T-helper 2 cell treated with Interferon-gamma antibody and Interleukin-4, amounts not matched to agents 100 ng/mL and 5 ng/mL, for 36 hours (primary cell): ENCODE measurements around the gene USP16. TPM values are rescaled to one million over a fixed set of nuclear protein-coding genes. Genes with fewer than 3 reads are reported as not detected.
"Not testable (repeated sequence)": the region's sequence is repeated elsewhere in the genome, so short reads cannot be mapped to it uniquely, and the experiment has no call there.

Experiments
- intact Hi-C: fragments of 100-400 bp; cut with micrococcal nuclease; formaldehyde crosslinking; loops from one replicate; pipeline ENCODE4 v1.15.1; 2023
- total RNA-seq: library from RNA; stranded (reverse); gene quantifications from 2 replicates; pipeline ENCODE4 v1.2.3, GENCODE V29; 2022

USP16 gene
- total RNA-seq, 1 donor from 2014 or later = 38.9 TPM

DNA sequence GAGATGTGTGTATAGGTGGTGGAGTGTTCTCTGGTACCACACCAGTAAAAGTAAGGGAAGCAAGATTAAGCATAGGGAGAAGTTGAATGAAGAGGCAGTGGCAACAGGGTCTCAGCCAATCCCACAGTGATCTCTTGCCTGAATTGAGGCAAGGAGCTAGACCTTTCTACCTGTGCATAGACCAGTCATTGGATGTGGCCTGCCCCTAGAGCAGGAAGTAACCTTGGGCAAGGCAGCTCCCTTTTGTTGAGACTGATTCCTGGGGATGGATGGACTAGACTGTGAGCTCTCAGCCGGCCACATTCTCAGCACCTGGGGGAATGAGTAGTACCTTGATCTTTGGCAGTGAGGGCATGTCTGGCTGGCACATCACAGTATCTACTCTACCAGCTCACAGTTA, 6.4 kb downstream of the USP16 start:
- intact Hi-C loops = no loop called here

DNA sequence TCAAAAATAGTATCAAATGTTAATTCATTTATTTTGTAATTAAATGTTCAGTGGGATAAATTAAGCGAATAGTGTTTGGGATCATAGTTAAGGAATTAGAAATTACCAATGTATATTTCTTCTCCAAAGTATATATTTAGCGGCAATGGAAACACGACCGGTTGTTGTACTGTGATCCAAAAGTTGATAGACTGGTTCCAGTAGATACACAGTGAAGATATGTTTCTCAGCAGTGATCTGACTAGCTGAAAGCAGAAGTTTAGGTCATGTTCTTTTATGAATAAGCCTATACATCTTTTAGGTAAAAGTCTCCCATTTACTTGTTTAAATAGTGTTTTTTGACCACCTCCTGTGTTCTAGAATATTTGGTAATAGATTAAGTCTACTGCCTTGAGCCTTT, 8.8 kb downstream of the USP16 start:
- intact Hi-C loops = no loop called here

DNA sequence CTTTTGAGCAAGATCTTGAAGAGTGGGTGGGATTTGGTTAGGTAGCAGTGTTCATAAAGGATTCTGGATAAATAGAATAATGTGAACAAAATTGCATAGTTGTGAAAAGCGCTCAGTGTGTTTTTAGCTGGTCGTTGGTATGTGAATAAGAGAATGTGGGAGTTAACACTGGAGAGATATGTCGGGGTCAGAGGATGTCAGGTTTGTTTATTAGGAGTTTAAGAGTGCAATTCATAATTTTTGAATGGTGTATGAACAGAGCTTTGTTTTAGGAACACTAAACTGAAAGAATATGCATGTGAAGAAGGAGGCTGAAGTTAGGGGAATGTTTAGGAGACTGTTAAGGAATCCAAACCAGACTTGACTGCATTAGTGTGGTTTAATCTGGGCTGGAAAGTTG, 9.4 kb downstream of the USP16 start:
- intact Hi-C loops = no loop called here

DNA sequence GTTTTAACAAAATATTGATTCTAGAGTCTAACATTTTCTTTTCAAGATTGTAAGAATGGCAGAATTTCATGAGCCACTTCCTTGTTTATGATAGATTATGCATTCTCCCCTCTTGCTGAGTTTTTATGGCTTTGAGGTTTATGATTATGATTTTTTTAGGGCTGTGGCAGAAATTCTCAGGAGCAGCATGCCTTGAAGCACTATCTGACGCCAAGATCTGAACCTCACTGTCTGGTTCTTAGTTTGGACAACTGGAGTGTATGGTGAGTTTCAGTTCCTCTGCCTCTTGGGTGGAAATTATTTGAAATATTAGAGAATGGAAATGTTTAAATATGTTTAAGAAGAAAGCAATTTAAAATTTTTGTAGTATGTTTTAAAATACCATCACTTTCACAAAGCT, 10.2 kb downstream of the USP16 start:
- intact Hi-C loops = no loop called here

GRCh38 chr21:29052224-29052623, 27.8 kb downstream of the USP16 start:
- intact Hi-C loops = no loop called here

DNA sequence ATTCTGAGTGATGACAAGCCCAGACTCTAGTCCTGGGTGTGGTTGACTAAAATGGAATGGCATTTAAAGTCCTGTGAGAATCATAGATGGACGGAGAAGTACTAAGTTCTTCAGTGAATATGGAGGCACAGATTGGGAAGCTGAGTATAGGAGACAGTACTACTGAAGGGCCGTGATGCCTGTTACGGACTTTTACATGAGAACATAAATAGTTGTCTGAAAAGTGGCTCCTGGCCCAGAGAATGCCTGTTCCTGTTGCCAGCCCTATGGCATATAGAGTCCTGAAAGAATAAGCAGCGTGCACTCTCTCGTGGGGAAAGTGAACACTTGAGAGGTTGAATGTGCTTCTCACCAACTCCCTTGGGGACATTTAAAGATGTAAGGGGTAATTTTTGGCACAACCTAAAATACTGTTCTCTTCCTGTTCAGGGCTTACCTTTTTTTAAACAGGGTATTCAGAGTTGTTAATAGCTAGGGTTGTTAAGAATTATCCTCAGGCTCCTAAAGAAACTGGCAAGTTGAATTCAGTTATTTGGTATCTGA, 28.6 kb downstream of the USP16 start:
- intact Hi-C loops = no loop called here

DNA sequence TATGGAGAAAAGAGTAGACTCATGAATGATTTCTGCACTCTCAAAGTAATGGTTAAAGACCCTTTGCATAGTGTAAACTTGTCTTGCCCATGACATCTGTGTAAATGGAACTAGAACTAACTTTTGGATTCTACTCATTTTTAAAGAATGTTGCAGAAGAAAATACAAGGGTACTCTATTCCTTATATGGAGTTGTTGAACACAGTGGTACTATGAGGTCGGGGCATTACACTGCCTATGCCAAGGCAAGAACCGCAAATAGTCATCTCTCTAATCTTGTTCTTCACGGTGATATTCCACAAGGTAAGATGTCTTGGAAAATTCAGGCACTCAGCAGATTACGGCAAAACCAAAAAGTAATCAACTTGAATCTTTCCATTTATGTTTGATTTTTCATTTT, 29.2 kb downstream of the USP16 start:
- intact Hi-C loops = no loop called here

- intact Hi-C loops = no loop called here
Measured at GRCh38 chr21:29055080-29055479, 30.6 kb downstream of the USP16 start.

DNA sequence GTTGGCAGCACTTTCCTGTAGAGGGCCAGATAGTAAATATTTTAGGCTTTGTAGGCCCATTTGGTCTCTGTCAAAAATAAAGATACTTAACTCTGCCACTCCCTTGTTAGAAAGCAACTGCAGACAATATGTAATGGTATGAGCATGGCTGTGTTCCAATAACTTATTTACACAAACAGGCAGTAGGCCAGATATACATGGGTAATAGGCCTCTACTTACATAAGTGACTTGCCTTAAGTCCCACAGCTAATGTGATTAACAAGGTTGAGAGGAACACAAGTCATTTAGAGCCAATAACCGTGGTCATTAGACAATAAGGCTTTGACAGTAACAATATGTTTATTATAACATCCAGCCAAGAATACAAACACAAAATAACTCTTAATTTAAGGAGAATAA, 31.5 kb downstream of the USP16 start:
- intact Hi-C loops = no loop called here

DNA sequence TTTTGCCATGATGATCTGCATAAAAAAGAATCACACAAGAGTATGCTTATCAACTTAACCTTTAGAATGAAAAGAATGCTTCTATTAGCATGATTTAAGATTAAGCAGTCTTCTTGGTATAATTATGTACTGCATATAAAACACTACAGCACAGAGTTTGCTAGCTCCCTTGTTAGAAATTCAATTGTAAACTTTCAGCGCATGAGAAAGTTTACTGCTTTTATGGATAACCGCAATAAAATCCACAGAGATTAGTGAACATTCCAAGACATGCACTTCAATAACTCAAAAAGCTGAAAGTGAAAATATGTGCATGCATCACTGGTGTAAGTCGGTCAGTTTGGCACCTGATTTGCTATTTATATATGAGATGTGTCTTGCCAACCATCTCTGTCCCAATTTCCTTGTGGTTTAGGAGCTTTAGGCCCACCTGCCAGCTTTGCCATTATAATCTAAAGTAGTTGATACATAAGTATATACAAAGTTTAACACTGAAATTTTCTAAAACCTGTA, 32.1 kb downstream of the USP16 start:
- intact Hi-C loops = no loop called here

DNA sequence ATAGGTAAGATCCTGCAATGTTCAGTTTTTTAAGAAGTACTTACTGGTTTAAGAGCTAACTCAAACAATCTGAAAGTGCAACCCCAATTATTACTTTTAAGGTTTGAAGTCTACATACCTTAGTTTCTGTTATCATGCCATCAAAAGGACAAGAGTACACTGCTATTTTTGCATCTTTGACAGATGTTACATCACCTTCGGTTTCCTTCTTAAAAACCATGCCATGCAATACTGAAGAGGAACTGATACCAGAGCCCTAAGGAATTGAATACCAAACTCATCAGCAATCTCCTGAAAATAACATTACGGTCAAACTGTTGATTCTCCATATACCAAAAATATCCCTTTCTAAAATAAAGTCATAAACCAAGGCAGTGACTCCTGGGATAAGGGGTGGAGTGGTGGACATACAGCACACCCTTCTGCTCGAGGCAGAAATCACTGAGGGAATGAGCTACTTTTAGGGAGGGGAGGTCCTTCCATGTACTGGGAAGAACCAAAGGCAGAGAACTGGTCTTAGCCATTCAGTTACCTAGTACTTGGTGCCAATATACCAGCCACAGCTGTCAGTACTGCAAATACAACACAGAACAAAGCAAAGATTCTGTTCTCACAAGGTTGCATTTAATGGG, 40.5 kb downstream of the USP16 start:
- intact Hi-C loops = no loop called here

- intact Hi-C loops = loop anchor here (1.0 to 5.0 kb wide), 8 partner anchors 49 to 275 kb away; partner anchors contain the start of genes BACH1, LTN1 and USP16
Measured at GRCh38 chr21:29072873-29073221, 48.4 kb downstream of the USP16 start.

DNA sequence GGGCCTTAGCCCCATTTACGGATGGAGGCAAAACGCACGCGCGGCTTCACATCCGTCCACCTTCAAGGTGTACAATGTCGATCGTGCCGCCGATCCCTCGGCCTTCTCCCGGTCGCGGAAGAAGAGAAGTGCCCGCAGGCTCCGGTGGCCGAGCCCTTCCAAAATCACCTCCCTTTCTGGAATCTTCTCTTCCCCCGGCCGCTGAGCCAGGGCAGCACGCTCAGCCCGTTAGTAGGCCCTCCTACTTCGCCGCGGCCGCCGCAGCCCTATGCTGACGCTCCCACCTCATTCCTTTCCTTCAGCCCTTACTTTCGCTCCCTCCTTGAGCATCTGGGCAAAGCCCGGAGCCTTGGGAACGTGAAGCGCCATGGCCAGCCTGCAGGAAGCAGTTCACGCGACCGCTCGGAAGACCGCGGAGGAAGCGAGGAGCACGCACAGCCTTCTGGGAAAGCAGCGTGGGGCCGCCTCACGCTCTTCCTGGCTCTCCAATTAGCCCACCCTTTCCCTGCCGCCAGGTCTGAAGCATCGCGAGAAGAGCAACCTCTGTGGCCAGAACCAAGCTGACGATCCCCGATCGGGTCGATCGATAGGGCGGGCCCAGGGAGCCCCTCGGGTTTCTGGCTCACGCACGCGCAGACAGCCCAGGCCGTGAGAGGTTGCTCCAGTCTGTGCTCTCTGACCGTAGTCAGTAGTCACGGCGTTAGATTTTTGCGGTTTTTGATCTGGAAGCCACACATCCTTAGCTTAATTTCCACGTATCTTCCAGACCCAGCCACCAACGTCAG, 48.9 kb downstream of the USP16 start, which contains the start of gene CCT8:
TSS of gene CCT8 (minus strand) at position 427 of the 785 bp plus-strand sequence. CDS start at position 369, 58 bp downstream.
- intact Hi-C loops = loop anchor here (1.0 to 5.0 kb wide), 8 partner anchors 49 to 275 kb away; partner anchors contain the start of genes BACH1, LTN1 and USP16

DNA sequence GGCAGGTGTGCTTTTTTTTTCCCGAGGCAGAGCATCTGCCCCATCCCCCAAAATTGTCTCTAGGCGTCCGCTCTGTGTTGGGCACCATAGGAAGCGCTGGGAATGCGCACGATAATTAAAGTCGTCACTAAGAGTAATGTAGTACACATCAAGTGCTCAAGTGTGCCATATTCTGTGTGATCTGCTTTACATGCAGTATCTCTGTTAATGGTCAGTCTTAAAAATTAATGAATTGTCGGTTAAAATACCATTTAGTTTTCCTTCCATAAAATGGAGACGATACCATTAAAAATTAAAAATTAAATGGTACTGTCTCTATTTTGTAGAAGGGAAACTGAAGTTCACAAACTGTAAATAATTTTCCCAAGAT, 49.5 kb downstream of the USP16 start:
- intact Hi-C loops = loop anchor here (5.0 kb wide), 1 partner anchor 242 kb away; no protein-coding TSS in a partner anchor

- intact Hi-C loops = loop anchor here (5.0 kb wide), 1 partner anchor 242 kb away; no protein-coding TSS in a partner anchor
Measured at GRCh38 chr21:29074783-29075182, 50.3 kb downstream of the USP16 start.

GRCh38 chr21:29075706-29076466, 51.4 kb downstream of the USP16 start:
- intact Hi-C loops = no loop called here

DNA sequence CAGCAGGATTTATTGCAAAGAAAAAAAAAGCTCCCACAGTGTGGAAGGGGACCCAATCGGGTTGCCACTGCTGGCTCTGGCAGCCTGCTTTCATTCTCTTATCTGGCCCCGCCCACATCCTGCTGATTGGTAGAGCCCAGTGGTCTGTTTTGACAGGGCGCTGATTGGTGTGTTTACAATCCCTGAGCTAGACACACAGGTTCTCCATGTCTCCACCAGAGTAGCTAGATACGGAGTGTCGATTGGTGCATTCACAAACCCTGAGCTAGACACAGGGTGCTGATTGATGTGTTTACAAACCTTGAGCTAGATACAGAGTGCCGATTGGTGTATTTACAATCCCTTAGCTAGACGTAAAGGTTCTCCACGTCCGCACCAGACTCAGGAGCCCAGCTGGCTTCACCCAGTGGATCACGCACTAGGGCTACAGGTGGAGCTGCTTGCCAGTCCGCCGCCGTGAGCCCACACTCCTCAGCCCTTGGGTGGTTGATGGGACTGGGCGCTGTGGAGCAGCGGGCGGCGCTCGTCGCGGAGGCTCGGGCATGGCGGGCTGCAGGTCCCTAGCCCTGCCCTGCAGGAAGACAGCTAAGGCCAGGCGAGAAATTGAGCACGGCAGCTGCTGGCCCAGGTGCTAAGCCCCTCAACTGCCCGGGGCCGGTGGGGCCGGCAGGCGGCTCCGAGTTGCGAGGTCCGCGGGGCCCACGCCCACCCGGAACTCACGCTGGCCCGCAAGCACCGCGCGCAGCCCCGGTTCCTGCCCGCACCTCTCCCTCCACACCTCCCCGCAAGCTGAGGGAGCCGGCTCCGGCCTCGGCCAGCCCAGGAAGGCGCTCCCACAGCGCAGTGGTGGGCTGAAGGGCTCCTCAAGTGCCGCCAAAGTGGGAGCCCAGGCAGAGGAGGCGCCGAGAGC, 52.5 kb downstream of the USP16 start:
- intact Hi-C loops = not testable (repeated sequence)

GRCh38 chr21:29077651-29078090, 53.2 kb downstream of the USP16 start:
- intact Hi-C loops = no loop called here

DNA sequence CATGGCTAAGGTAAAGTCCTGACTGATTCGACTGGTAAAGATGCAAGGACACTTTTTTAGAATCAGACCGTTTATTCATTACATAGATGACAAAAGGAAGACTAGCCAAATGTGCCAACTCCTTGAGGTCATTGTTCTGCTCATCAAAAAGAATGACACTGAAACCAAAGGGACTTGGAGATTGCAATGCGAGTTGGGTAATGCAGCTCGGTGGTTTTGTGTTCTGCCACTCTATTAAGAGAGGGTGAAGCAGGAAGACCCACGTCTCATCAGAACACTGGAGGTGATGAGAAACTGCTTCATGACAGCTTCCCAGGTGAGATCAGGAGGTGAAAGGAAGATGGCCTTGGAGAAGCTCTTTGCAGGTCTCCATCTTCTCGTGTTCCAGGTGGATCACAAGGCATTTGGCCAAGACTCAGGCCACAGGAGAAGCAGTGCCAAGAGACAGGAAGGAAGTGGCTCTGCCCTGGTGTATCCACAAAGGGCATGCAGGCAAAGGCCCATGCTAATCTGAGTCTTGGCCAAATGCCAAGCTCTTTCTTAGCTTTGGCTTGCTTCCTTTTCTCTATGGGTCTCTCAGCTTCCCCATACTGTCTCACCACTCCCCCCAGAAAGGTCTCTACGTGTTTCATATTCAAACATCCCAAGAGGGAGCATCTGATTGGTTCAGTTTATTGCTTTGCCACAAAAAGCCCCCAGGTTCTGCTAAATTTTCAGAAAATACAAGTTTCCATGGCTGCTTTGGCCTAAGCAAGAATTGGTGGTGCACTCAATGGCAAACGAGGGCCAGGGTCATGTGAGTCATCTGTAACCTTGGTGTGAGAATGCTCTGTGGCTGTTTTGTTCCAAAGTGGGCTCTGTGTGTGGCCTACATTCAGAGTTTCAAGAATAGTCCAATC, 54.6 kb downstream of the USP16 start:
- intact Hi-C loops = no loop called here
